Stimulated activated CD4-positive, alpha-beta T cell treated with anti-CD3 and anti-CD28 coated beads, Interleukin-4, amount 100 ng/mL, for 48 hours (primary cell): ENCODE measurements around the gene SIPA1L3.
A peak's percentile ranks its signal among the peaks of the same experiment; 100 is the strongest.

Experiments
- DNase-seq, 2 donors: peaks; one replicate each; pipeline ENCODE4 v3.0.0-alpha.2; 2020; ENCODE audit warnings: low read depth in 2 of 2

Gene SIPA1L3

GRCh38 chr19:38233740-38234251 is 326.8 kb downstream of the SIPA1L3 start:
- DNase-seq = peak; percentile 79 to 93

- DNase-seq = no peak
These were observed 327.6 kb downstream of the SIPA1L3 start for GRCh38 chr19:38234615-38235014.

- DNase-seq = no peak
These were observed 332.8 kb downstream of the SIPA1L3 start for GRCh38 chr19:38239816-38240215.

- DNase-seq = no peak
These were observed 336.3 kb downstream of the SIPA1L3 start for GRCh38 chr19:38243279-38243673.

GRCh38 chr19:38245826-38246498 is 339.0 kb downstream of the SIPA1L3 start:
- no peak for DNase-seq

- no peak for DNase-seq
These were observed 340.1 kb downstream of the SIPA1L3 start for GRCh38 chr19:38247126-38247525.

- DNase-seq = no peak
These were observed 340.8 kb downstream of the SIPA1L3 start for GRCh38 chr19:38247734-38248268.

GRCh38 chr19:38248421-38248820 is 341.4 kb downstream of the SIPA1L3 start:
- no peak for DNase-seq

- DNase-seq = no peak
These were observed 343.4 kb downstream of the SIPA1L3 start for GRCh38 chr19:38250428-38250820.

- DNase-seq = no peak
These were observed 344.0 kb downstream of the SIPA1L3 start for GRCh38 chr19:38250821-38251563.

- DNase-seq = no peak
These were observed 344.6 kb downstream of the SIPA1L3 start for GRCh38 chr19:38251564-38252051.

GRCh38 chr19:38252385-38252784 is 345.4 kb downstream of the SIPA1L3 start:
- DNase-seq = no peak

GRCh38 chr19:38252941-38253691 is 346.1 kb downstream of the SIPA1L3 start:
- DNase-seq = no peak

- DNase-seq = no peak
These were observed 346.8 kb downstream of the SIPA1L3 start for GRCh38 chr19:38253788-38254187.

- DNase-seq = no peak
These were observed 348.5 kb downstream of the SIPA1L3 start for GRCh38 chr19:38255383-38256014.
